HCT116 (cell line): ENCODE measurements around the gene DRG2. TPM values are rescaled to one million over a fixed set of nuclear protein-coding genes. Genes with fewer than 3 reads are reported as not detected.

Experiments
- ATAC-seq: fragments of 200-7000 bp; cut with Tn5 transposase; 2 replicates; pipeline ENCODE4 v1.9.1; 2020; ENCODE audit warnings: mild to moderate bottlenecking, moderate library complexity
- BruUV-seq: library from RNA; stranded (reverse); fragments of 400-500 nt; replicated peaks from 2 replicates; lab custom pipeline; 2021; lab: Mats Ljungman, UMichigan
- CTCF ChIA-PET: fragments of 300-600 bp; sonication (Branson Sonifier 250); formaldehyde crosslinking; loops from one replicate; lab custom pipeline; 2021; ENCODE audit warnings: antibody characterized with exemption; lab: Charles Lee
- POLR2A ChIA-PET: fragments of 300-600, 350-600 bp; sonication (Branson Sonifier 250); formaldehyde crosslinking; loops from one replicate; lab custom pipeline; 2021; ENCODE audit warnings: antibody characterized with exemption; lab: Charles Lee
- RAD21 ChIA-PET, 2 experiments: fragments of 300-600 bp; sonication (Branson Sonifier 250); formaldehyde crosslinking; loops; one replicate each; lab custom pipeline; 2023; ENCODE audit warnings: low total read pairs in 2 of 2; ENCODE audit not compliant: uncharacterized antibody in 2 of 2, unreplicated experiment in 2 of 2, low non-redundant PET in 1 of 2; lab: Charles Lee
- DNase-seq: peaks from one replicate; pipeline ENCODE4 v3.0.0-alpha.2; 2010; ENCODE audit warnings: low read depth, low spot score
- H2AFZ ChIP-seq: fragments of 200-600 bp; shearing (Covaris generic), sonication (generic); 2 replicates; pipeline ENCODE4 v1.6.1; 2017; ENCODE audit warnings: low read depth, mixed run types, mixed read lengths, antibody characterized with exemption, low read length; ENCODE audit not compliant: poor library complexity, severe bottlenecking
- H3K27ac ChIP-seq: 2 replicates; pipeline ENCODE4 v1.5.1; 2012; ENCODE audit warnings: low read depth, low read length
- H3K27me3 ChIP-seq: fragments of 200-600 bp; sonication (generic); 2 replicates; pipeline ENCODE4 v1.6.1; 2016; ENCODE audit warnings: mixed run types, low read length, mixed read lengths; ENCODE audit not compliant: insufficient read depth
- H3K36me3 ChIP-seq, 2 experiments: fragments of 200-500 bp in 1 of 2; fragments of 200-600 bp in 1 of 2; sonication (Bioruptor generic) in 1 of 2; sonication (generic) in 1 of 2; 2 replicates each; pipeline versions ENCODE4 v1.5.1 to v1.6.1; 2014 to 2016; ENCODE audit warnings: low read length in 2 of 2, inconsistent platforms in 1 of 2, mixed read lengths in 1 of 2, mixed run types in 1 of 2; ENCODE audit not compliant: insufficient read depth in 2 of 2, control insufficient read depth in 1 of 2
- H3K4me1 ChIP-seq, 2 experiments: fragments of 200-600 bp in 1 of 2; sonication (generic) in 1 of 2; 2 replicates each; pipeline versions ENCODE4 v1.5.1 to v1.6.1; 2012 to 2017; ENCODE audit warnings: low read length in 2 of 2, inconsistent platforms in 1 of 2, mild to moderate bottlenecking in 1 of 2, mixed read lengths in 1 of 2, mixed run types in 1 of 2, moderate library complexity in 1 of 2; ENCODE audit not compliant: insufficient read depth in 2 of 2, control insufficient read depth in 1 of 2
- H3K4me2 ChIP-seq: fragments of 200-600 bp; sonication (generic); 2 replicates; pipeline ENCODE4 v1.6.1; 2017; ENCODE audit warnings: mixed run types, low read length, mixed read lengths
- H3K4me3 ChIP-seq, 2 experiments: fragments of 200-600 bp in 1 of 2; sonication (generic) in 1 of 2; replicated peaks in 1 of 2; 2 replicates each; pipeline ENCODE4 v1.5.1; 2011 to 2016; ENCODE audit warnings: low read length in 2 of 2, control low read depth in 1 of 2, low read depth in 1 of 2, mild to moderate bottlenecking in 1 of 2, mixed read lengths in 1 of 2, mixed run types in 1 of 2
- H3K79me2 ChIP-seq: fragments of 200-600 bp; sonication (generic); 2 replicates; pipeline ENCODE4 v1.6.1; 2017; ENCODE audit warnings: mild to moderate bottlenecking, mixed run types, low read length, moderate library complexity, mixed read lengths; ENCODE audit not compliant: insufficient read depth
- H3K9ac ChIP-seq: fragments of 200-600 bp; sonication (generic); 2 replicates; pipeline ENCODE4 v1.6.1; 2016; ENCODE audit warnings: low read length, mixed read lengths
- H3K9me2 ChIP-seq: fragments of 200-600 bp; sonication (generic), shearing (Covaris generic); 2 replicates; pipeline ENCODE4 v1.6.1; 2017; ENCODE audit warnings: mixed run types, mild to moderate bottlenecking, moderate library complexity; ENCODE audit not compliant: insufficient read depth
- H3K9me3 ChIP-seq, 2 experiments: fragments of 200-500 bp in 1 of 2; fragments of 200-600 bp in 1 of 2; sonication (Bioruptor generic) in 1 of 2; sonication (generic) in 1 of 2; 2 replicates each; pipeline ENCODE4 v1.6.1; 2014 to 2017; ENCODE audit warnings: low read length in 2 of 2, mixed read lengths in 2 of 2, inconsistent platforms in 1 of 2, low read depth in 1 of 2, mild to moderate bottlenecking in 1 of 2, mixed run types in 1 of 2, moderate library complexity in 1 of 2; ENCODE audit not compliant: control insufficient read depth in 1 of 2, insufficient read depth in 1 of 2
- H4K20me1 ChIP-seq: fragments of 200-600 bp; sonication (generic), shearing (Covaris generic); 2 replicates; pipeline ENCODE4 v1.6.1; 2017; ENCODE audit warnings: mixed run types, mild to moderate bottlenecking, moderate library complexity; ENCODE audit not compliant: insufficient read depth
- ATF3 ChIP-seq: IDR thresholded peaks from 2 replicates; pipeline ENCODE4 v1.6.1; 2012
- CBX3 ChIP-seq: IDR thresholded peaks from 2 replicates; pipeline ENCODE4 v1.6.1; 2012; ENCODE audit warnings: low read depth
- CTCF ChIP-seq, 3 experiments: fragments of 200-600 bp in 1 of 3; sonication (generic) in 1 of 3; IDR thresholded peaks in 2 of 3; conservative IDR thresholded peaks in 1 of 3; 2 replicates each; pipeline ENCODE4 v1.5.1; 2012 to 2017; ENCODE audit warnings: low read depth in 2 of 3, low read length in 2 of 3, antibody characterized with exemption in 1 of 3, borderline replicate concordance in 1 of 3, control low read depth in 1 of 3, mild to moderate bottlenecking in 1 of 3, mixed read lengths in 1 of 3, mixed run types in 1 of 3, moderate library complexity in 1 of 3; ENCODE audit not compliant: insufficient read depth in 1 of 3
- JUND ChIP-seq: IDR thresholded peaks from 2 replicates; pipeline ENCODE4 v1.6.1; 2012
- MAX ChIP-seq: IDR thresholded peaks from 2 replicates; pipeline ENCODE4 v1.6.1; 2012
- SP1 ChIP-seq: IDR thresholded peaks from 2 replicates; pipeline ENCODE4 v1.6.1; 2012; ENCODE audit warnings: low read depth
- SRF ChIP-seq: IDR thresholded peaks from 2 replicates; pipeline ENCODE4 v1.6.1; 2012; ENCODE audit warnings: low read depth
- intact Hi-C: fragments of 100-400 bp; cut with micrococcal nuclease; formaldehyde crosslinking; loops from 2 replicates; pipeline ENCODE4 v1.10.0; 2022
- total RNA-seq: library from RNA; stranded (reverse); gene quantifications from one replicate; pipeline ENCODE4 v1.2.1, GENCODE V29; 2021; ENCODE audit not compliant: unreplicated experiment

The DRG2 gene
- total RNA-seq, 1 experiment from 2014 or later = 41.0 TPM

- no TSS peak for BruUV-seq
- Histone ChIP-seq H3K9me3 (no peaks in the 10 kb centered on the region), H3K4me2 (no peak overlapping the region), H3K4me3 (no peak overlapping the region), H3K36me3 (no peaks in the 10 kb centered on the region; a peak in 1 of 4 replicates), H3K4me1 (no peaks in the 10 kb centered on the region), H3K9ac (no peak overlapping the region), H2AFZ (no peak overlapping the region), H3K27ac (no peak overlapping the region), H3K27me3 (no peaks in the 10 kb centered on the region), H4K20me1 (no peaks in the 10 kb centered on the region), H3K79me2 (no peaks in the 10 kb centered on the region), H3K9me2 (no peaks in the 10 kb centered on the region)
- ChIA-PET POLR2A (no interaction called here), CTCF (no interaction called here), RAD21 (no interaction called here)
- intact Hi-C loops = no loop called here
- DNase-seq (no peak), ATAC-seq (no peak)
- no peak for TF ChIP-seq CBX3
- no peak for TF ChIP-seq MAX
- TF ChIP-seq SRF = no peak
- no peak for TF ChIP-seq ATF3
- no peak for TF ChIP-seq CTCF (IDR thresholded peaks at IDR 0.05 in 2 of 3, conservative IDR thresholded peaks at IDR 0.05 in 1 of 3; ENCODE audit: borderline replicate concordance in 1 of 3, insufficient read depth in 1 of 3, low read depth in 2 of 3, low read length in 2 of 3)
Observed at GRCh38 chr17:18111330-18111971, 23.7 kb downstream of the DRG2 start.

DNA sequence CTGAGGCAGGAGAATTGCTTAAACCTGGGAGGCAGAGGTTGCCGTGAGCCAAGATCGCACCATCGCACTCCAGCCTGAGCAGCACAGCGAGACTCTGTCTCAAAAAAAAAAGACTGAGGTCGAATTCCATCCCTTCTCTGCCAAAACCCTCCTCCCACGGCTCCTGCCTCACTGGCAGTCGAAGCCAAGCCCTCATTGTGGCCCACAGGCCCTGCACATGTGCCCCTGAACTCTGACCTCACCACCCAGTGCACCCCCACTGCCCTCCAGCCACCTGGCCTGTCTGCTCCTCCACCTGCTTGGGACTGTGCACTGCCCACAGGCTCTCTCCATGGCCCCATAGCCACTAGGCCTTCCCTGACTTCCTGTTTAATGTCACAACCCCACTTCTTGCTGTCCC is 27.8 kb downstream of the DRG2 start:
- no peaks in the 10 kb centered on the region for H3K36me3 ChIP-seq
- RAD21 ChIA-PET = no interaction called here
- H2AFZ ChIP-seq = no peak overlapping the region
- no peak overlapping the region for H3K4me2 ChIP-seq
- no TSS peak for BruUV-seq
- POLR2A ChIA-PET = no interaction called here
- H3K4me3 ChIP-seq = no peak overlapping the region
- H3K9ac ChIP-seq = no peak overlapping the region
- CTCF ChIA-PET = no interaction called here
- DNase-seq = no peak
- no peaks in the 10 kb centered on the region for H3K27me3 ChIP-seq
- no peak overlapping the region for H3K27ac ChIP-seq
- ATAC-seq = no peak
- intact Hi-C loops = no loop called here
- no peaks in the 10 kb centered on the region; a peak in 2 of 4 replicates for H3K9me3 ChIP-seq
- no peaks in the 10 kb centered on the region for H4K20me1 ChIP-seq
- H3K9me2 ChIP-seq = no peaks in the 10 kb centered on the region
- no peaks in the 10 kb centered on the region for H3K4me1 ChIP-seq
- no peaks in the 10 kb centered on the region for H3K79me2 ChIP-seq
- no peak for TF ChIP-seq SP1
- TF ChIP-seq JUND = no peak
